OCI-LY7 (cell line): Measurements from ENCODE around the gene DGLUCY. TPM values are rescaled to one million over a fixed set of nuclear protein-coding genes. Genes with fewer than 3 reads are reported as not detected.

Source experiments
- BruUV-seq: library from RNA; stranded (reverse); fragments of 400-500 nt; replicated peaks from 2 replicates; lab custom pipeline; 2021; lab: Mats Ljungman, UMichigan
- CTCF ChIA-PET: fragments of 300-600 bp; sonication (Branson Sonifier 250); formaldehyde crosslinking; loops from one replicate; lab custom pipeline; 2022; ENCODE audit warnings: antibody characterized with exemption; ENCODE audit not compliant: unreplicated experiment; lab: Charles Lee
- POLR2A ChIA-PET: fragments of 300-600 bp; sonication (Branson Sonifier 250); formaldehyde crosslinking; loops from one replicate; lab custom pipeline; 2022; ENCODE audit warnings: antibody characterized with exemption; lab: Charles Lee
- DNase-seq: peaks from one replicate; pipeline ENCODE4 v3.0.0-alpha.2; 2015; ENCODE audit warnings: low spot score
- H2AFZ ChIP-seq: fragments of 200-600 bp; sonication (generic), shearing (Covaris generic); 2 replicates; pipeline ENCODE4 v1.6.1; 2014; ENCODE audit warnings: mild to moderate bottlenecking, antibody characterized with exemption, low read length, moderate library complexity
- H3K27ac ChIP-seq: fragments of 200-600 bp; sonication (generic); 2 replicates; pipeline ENCODE4 v1.5.1; 2014; ENCODE audit warnings: mixed run types, low read depth, mild to moderate bottlenecking, moderate library complexity, low read length, inconsistent platforms; ENCODE audit not compliant: poor library complexity, severe bottlenecking
- H3K36me3 ChIP-seq: fragments of 200-600 bp; sonication (generic); 2 replicates; pipeline ENCODE4 v1.6.1; 2014; ENCODE audit warnings: mild to moderate bottlenecking, antibody characterized with exemption, low read length, moderate library complexity, mixed read lengths; ENCODE audit not compliant: insufficient read depth
- H3K4me1 ChIP-seq: fragments of 200-600 bp; sonication (generic); 2 replicates; pipeline ENCODE4 v1.5.1; 2014; ENCODE audit warnings: mild to moderate bottlenecking, low read length; ENCODE audit not compliant: insufficient read depth, poor library complexity, severe bottlenecking
- H3K4me2 ChIP-seq: fragments of 200-600 bp; sonication (generic); 2 replicates; pipeline ENCODE4 v1.6.1; 2014; ENCODE audit warnings: mild to moderate bottlenecking, low read length
- H3K4me3 ChIP-seq: fragments of 200-600 bp; sonication (generic); 2 replicates; pipeline ENCODE4 v1.5.1; 2014; ENCODE audit warnings: mild to moderate bottlenecking, low read depth, low read length; ENCODE audit not compliant: poor library complexity, severe bottlenecking
- H3K79me2 ChIP-seq: fragments of 200-600 bp; sonication (generic); 2 replicates; pipeline ENCODE4 v1.6.1; 2016; ENCODE audit warnings: low read depth, mild to moderate bottlenecking, low read length, moderate library complexity, mixed read lengths; ENCODE audit not compliant: insufficient read depth
- H3K9me2 ChIP-seq: fragments of 200-600 bp; sonication (generic); 2 replicates; pipeline ENCODE4 v1.6.1; 2016; ENCODE audit warnings: mild to moderate bottlenecking, low read length, mixed read lengths; ENCODE audit not compliant: insufficient read depth
- H3K9me3 ChIP-seq: fragments of 200-600 bp; sonication (generic); 2 replicates; pipeline ENCODE4 v1.6.1; 2014; ENCODE audit warnings: mild to moderate bottlenecking, mixed run types, low read length, mixed read lengths
- H4K20me1 ChIP-seq: fragments of 200-600 bp; sonication (generic); 2 replicates; pipeline ENCODE4 v1.6.1; 2014; ENCODE audit warnings: mild to moderate bottlenecking, antibody characterized with exemption, low read length, moderate library complexity, mixed read lengths; ENCODE audit not compliant: insufficient read depth
- EZH2phosphoT487 ChIP-seq: fragments of 200-600 bp; sonication (generic); IDR thresholded peaks from 2 replicates; pipeline ENCODE4 v1.6.1; 2018; ENCODE audit warnings: low read depth, borderline replicate concordance, mild to moderate bottlenecking, mixed run types, antibody characterized with exemption, low read length, moderate library complexity, mixed read lengths
- intact Hi-C: fragments of 100-400 bp; cut with micrococcal nuclease; formaldehyde crosslinking; loops from one replicate; pipeline ENCODE4 v1.10.0; 2022; ENCODE audit not compliant: unreplicated experiment
- total RNA-seq, 2 experiments: library from RNA; depleted of rRNA in 1 of 2; stranded (reverse); fragments of >200 nt in 1 of 2; shearing (Covaris generic) in 1 of 2; gene quantifications; 2 replicates each; pipeline ENCODE4 v1.2.3, GENCODE V29; 2014 to 2022
- TF ChIP-seq, protein P1 (sequence below): fragments of 200-600 bp; sonication (generic); conservative IDR thresholded peaks from 2 replicates; pipeline ENCODE4 v1.5.1; 2014; ENCODE audit warnings: mild to moderate bottlenecking, antibody characterized with exemption, low read length, moderate library complexity, mixed read lengths

The DGLUCY gene
- total RNA-seq, 2 experiments from 2014 or later, result 37.6 to 56.8 TPM

DNA sequence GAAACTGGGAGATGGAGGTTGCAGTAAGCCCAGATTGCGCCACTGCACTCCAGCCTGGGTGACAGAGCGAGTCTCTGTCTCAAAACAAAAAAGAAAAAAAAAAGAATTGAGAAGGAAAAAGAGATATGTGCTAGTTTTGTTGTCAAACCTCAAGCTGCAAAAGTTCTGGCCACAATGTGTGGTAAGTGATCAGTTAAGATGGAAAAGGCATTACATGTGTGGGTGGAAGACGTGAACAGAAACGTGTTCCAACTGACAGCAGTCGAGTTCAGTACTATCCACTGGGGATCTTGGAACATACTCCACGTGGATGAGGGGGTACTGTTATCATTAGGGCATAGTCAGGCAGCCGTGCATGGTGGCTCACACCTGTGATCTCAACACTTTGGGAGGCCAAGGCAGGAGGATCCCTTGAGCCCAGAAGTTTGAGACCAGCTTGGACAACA lies 113.3 kb downstream of the DGLUCY start:
- H3K4me3 ChIP-seq, result no peak overlapping the region
- intact Hi-C loops, result no loop called here

DNA sequence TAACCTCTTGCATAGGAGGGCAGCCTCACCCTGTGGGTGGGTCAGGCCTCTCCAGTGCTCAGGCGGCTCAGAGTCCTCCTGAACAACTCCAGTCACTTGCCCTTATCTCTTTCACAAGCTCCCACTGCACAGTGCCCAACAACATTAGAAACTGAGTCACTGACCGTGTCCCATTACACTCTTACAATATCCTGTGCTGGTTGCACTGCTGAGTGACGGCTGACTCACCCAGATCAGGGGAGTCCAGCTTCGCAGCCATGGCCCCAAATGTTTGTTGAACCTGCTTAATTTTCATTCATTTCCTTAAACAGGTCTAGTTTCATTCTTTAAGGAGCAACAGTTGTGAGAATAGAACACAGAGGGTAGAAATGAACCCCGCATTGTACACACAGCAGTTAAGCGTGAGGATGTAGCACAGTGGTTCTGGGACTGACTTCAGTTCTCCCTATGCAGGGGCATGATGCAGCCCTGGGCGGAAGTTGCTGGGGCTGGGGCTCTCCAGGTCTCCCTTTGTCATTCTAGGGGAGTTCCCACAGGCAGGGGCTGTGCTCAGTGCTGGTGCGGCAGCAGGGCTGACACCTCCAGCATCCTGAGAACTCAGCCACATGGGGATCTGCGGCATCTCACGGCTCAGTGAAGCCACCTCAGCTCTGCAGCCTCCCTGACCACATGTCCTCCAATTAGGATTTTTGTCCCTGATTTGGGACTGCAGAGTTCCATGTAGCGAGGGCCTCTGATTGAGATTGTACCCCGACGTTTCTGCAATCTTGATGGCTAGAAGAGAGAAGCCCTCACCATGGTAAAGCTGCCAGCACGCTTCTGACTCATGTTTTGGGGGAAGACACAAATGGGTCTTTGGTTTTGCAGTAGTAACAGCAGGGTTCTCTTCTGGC lies 114.5 kb downstream of the DGLUCY start:
- peak overlapping the region; percentile 22 for H3K27ac ChIP-seq
- peak overlapping the region; percentile 52; the same call in 1 of the 2 replicates for H2AFZ ChIP-seq
- DNase-seq, result peak; percentile 61
- no TSS peak for BruUV-seq
- TF ChIP-seq, protein P1, sequence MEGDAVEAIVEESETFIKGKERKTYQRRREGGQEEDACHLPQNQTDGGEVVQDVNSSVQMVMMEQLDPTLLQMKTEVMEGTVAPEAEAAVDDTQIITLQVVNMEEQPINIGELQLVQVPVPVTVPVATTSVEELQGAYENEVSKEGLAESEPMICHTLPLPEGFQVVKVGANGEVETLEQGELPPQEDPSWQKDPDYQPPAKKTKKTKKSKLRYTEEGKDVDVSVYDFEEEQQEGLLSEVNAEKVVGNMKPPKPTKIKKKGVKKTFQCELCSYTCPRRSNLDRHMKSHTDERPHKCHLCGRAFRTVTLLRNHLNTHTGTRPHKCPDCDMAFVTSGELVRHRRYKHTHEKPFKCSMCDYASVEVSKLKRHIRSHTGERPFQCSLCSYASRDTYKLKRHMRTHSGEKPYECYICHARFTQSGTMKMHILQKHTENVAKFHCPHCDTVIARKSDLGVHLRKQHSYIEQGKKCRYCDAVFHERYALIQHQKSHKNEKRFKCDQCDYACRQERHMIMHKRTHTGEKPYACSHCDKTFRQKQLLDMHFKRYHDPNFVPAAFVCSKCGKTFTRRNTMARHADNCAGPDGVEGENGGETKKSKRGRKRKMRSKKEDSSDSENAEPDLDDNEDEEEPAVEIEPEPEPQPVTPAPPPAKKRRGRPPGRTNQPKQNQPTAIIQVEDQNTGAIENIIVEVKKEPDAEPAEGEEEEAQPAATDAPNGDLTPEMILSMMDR, result no peak
- TF ChIP-seq EZH2phosphoT487, result no peak
- H3K4me3 ChIP-seq, result no peak overlapping the region
- CTCF ChIA-PET, result interaction anchor here (0.6 to 1.0 kb wide), 2 partner anchors 12 to 24 kb away, joined by 3 to 4 read pairs; no protein-coding TSS in a partner anchor
- peaks cover 12% of the 10 kb centered on the region for H3K9me3 ChIP-seq
- H3K9me2 ChIP-seq, result no peaks in the 10 kb centered on the region
- peak overlapping the region; percentile 52 for H3K4me2 ChIP-seq
- POLR2A ChIA-PET, result interaction anchor here (0.6 to 2.5 kb wide), 4 partner anchors 13 to 731 kb away, joined by 3 to 8 read pairs (median 4); no protein-coding TSS in a partner anchor
- no peaks in the 10 kb centered on the region for H4K20me1 ChIP-seq
- peaks cover 12% of the 10 kb centered on the region for H3K36me3 ChIP-seq
- intact Hi-C loops, result no loop called here
- peaks cover 35% of the 10 kb centered on the region for H3K4me1 ChIP-seq
- no peaks in the 10 kb centered on the region for H3K79me2 ChIP-seq

More for the DNA sequence above, 113.3 kb downstream of the DGLUCY start:
- Histone ChIP-seq H3K36me3 (peaks cover 12% of the 10 kb centered on the region), H3K9me3 (peaks cover 12% of the 10 kb centered on the region), H3K4me1 (peaks cover 35% of the 10 kb centered on the region), H3K9me2 (no peaks in the 10 kb centered on the region), H2AFZ (no peak overlapping the region), H3K79me2 (no peaks in the 10 kb centered on the region), H4K20me1 (no peaks in the 10 kb centered on the region), H3K4me2 (no peak overlapping the region), H3K27ac (no peak overlapping the region)
- TF ChIP-seq, protein P1, result no peak
- TF ChIP-seq EZH2phosphoT487, result no peak
- DNase-seq, result no peak
- CTCF ChIA-PET, result no interaction called here
- POLR2A ChIA-PET, result interaction anchor here (0.6 to 2.5 kb wide), 2 partner anchors 14 to 18 kb away, joined by 3 to 8 read pairs; no protein-coding TSS in a partner anchor
- no TSS peak for BruUV-seq
